DOHH2 (cell line): ENCODE results near the gene UBE2Q1.

Experiments
- H3F3A ChIP-seq: fragments of 200-600 bp; sonication (generic), shearing (Covaris generic); 2 replicates; pipeline ENCODE4 v1.6.0; 2016; ENCODE audit warnings: antibody characterized with exemption, mild to moderate bottlenecking; ENCODE audit not compliant: control insufficient read depth, insufficient read depth
- H3K27ac ChIP-seq: fragments of 200-600 bp; sonication (generic); 2 replicates; pipeline ENCODE4 v1.5.1; 2014; ENCODE audit warnings: low read depth, mild to moderate bottlenecking, low read length, moderate library complexity
- H3K27me3 ChIP-seq: fragments of 200-600 bp; sonication (generic); 2 replicates; pipeline ENCODE4 v1.6.1; 2014; ENCODE audit warnings: mild to moderate bottlenecking, low read length, mixed read lengths; ENCODE audit not compliant: control insufficient read depth
- H3K36me3 ChIP-seq: fragments of 200-600 bp; sonication (generic); 2 replicates; pipeline ENCODE4 v1.6.1; 2014; ENCODE audit warnings: mild to moderate bottlenecking, low read length, moderate library complexity, mixed read lengths; ENCODE audit not compliant: control insufficient read depth
- H3K4me1 ChIP-seq: fragments of 200-600 bp; sonication (generic); 2 replicates; pipeline ENCODE4 v1.6.1; 2014; ENCODE audit warnings: mild to moderate bottlenecking, low read length, mixed read lengths; ENCODE audit not compliant: control insufficient read depth
- H3K4me2 ChIP-seq: fragments of 200-600 bp; sonication (generic); 2 replicates; pipeline ENCODE4 v1.6.0; 2014; ENCODE audit warnings: mild to moderate bottlenecking, low read length, moderate library complexity
- H3K4me3 ChIP-seq: fragments of 200-600 bp; sonication (generic); 2 replicates; pipeline ENCODE4 v1.5.1; 2014; ENCODE audit warnings: mild to moderate bottlenecking, low read length, mixed read lengths
- H3K79me2 ChIP-seq: fragments of 200-600 bp; sonication (generic); 2 replicates; pipeline ENCODE4 v1.6.1; 2014; ENCODE audit warnings: mild to moderate bottlenecking, low read length, mixed read lengths; ENCODE audit not compliant: control insufficient read depth
- H3K9me2 ChIP-seq: fragments of 200-600 bp; sonication (generic); replicated peaks from 2 replicates; pipeline ENCODE4 v1.6.1; 2014; ENCODE audit warnings: mild to moderate bottlenecking, low read length, mixed read lengths; ENCODE audit not compliant: control insufficient read depth
- H3K9me3 ChIP-seq: fragments of 200-600 bp; sonication (generic); 2 replicates; pipeline ENCODE4 v1.6.1; 2014; ENCODE audit warnings: antibody characterized with exemption, low read length, mixed read lengths; ENCODE audit not compliant: control insufficient read depth, insufficient read depth
- H4K20me1 ChIP-seq: fragments of 200-600 bp; sonication (generic); 2 replicates; pipeline ENCODE4 v1.6.0; 2014; ENCODE audit warnings: low read depth, mild to moderate bottlenecking, antibody characterized with exemption, low read length, moderate library complexity; ENCODE audit not compliant: control insufficient read depth, insufficient read depth
- EZH2phosphoT487 ChIP-seq: fragments of 200-600 bp; sonication (generic); IDR thresholded peaks from 2 replicates; pipeline ENCODE4 v1.6.1; 2017; ENCODE audit warnings: borderline replicate concordance, mild to moderate bottlenecking, antibody characterized with exemption, low read length, moderate library complexity, mixed read lengths
- TF ChIP-seq, protein P1 (sequence below): fragments of 200-600 bp; sonication (generic); IDR thresholded peaks from one replicate; pipeline ENCODE4 v1.5.1; 2014; ENCODE audit warnings: antibody characterized with exemption, mild to moderate bottlenecking, low read depth, low read length; ENCODE audit not compliant: poor library complexity, severe bottlenecking

The UBE2Q1 gene

GRCh38 chr1:154574716-154575115 lies 16.3 kb upstream of the UBE2Q1 start:
- H3K4me1 ChIP-seq: peaks cover 70% of the 10 kb centered on the region
- H3K79me2 ChIP-seq: no peaks in the 10 kb centered on the region
- H3K27me3 ChIP-seq: peaks cover 3% of the 10 kb centered on the region; the same call in 1 of the 2 replicates
- no peaks in the 10 kb centered on the region for H3K9me3 ChIP-seq
- TF ChIP-seq, protein P1, sequence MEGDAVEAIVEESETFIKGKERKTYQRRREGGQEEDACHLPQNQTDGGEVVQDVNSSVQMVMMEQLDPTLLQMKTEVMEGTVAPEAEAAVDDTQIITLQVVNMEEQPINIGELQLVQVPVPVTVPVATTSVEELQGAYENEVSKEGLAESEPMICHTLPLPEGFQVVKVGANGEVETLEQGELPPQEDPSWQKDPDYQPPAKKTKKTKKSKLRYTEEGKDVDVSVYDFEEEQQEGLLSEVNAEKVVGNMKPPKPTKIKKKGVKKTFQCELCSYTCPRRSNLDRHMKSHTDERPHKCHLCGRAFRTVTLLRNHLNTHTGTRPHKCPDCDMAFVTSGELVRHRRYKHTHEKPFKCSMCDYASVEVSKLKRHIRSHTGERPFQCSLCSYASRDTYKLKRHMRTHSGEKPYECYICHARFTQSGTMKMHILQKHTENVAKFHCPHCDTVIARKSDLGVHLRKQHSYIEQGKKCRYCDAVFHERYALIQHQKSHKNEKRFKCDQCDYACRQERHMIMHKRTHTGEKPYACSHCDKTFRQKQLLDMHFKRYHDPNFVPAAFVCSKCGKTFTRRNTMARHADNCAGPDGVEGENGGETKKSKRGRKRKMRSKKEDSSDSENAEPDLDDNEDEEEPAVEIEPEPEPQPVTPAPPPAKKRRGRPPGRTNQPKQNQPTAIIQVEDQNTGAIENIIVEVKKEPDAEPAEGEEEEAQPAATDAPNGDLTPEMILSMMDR: no peak
- TF ChIP-seq EZH2phosphoT487: no peak
- peak overlapping the region; percentile 90 for H3K27ac ChIP-seq
- no peaks in the 10 kb centered on the region for H4K20me1 ChIP-seq
- peak overlapping the region; percentile 74 for H3K4me2 ChIP-seq
- H3F3A ChIP-seq: peaks cover 18% of the 10 kb centered on the region
- H3K4me3 ChIP-seq: peak overlapping the region; percentile 50
- H3K36me3 ChIP-seq: peaks cover 37% of the 10 kb centered on the region
- no peaks in the 10 kb centered on the region for H3K9me2 ChIP-seq

- TF ChIP-seq, protein P1: no peak
- TF ChIP-seq EZH2phosphoT487: no peak
- peaks cover 21% of the 10 kb centered on the region for H3K36me3 ChIP-seq
Observed at GRCh38 chr1:154573168-154573510, 14.7 kb upstream of the UBE2Q1 start.

DNA sequence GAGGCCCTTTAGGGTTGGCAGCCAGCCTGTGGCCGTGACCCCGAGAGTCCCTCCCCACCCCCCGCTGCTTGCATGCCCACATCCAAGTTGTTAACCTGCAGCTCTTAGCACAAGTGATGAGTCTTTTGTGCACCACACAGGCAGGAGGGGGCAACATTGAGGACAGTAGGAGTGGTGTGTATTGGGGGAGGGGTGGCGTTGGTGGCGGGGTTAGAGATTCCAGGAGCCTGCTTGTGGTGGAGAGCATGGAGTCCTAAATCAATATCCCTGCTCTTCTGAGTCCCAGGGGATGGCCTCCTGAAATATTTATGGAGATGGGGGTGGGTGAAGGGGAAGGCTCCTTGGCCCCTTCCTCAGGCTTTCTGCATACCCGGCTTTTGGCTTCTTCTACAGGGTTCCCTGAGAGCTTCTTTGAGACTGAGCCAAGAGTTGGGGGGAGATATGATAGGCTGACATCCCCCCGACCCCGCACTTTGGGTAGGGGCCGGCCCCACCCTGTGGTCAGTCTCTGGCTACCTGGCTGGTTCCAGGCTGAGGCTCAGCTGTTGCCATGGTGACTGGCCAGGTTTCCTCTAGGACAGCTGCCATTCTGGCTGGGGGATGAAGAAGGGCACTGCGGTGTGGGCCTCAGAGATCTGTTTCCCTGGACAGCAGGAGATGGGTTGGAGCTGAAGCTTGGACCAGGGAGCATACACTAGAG lies 14.2 kb upstream of the UBE2Q1 start:
- Histone ChIP-seq H3K9me2 (no peaks in the 10 kb centered on the region), H3K4me1 (peaks cover 54% of the 10 kb centered on the region), H3K27me3 (peaks cover 20% of the 10 kb centered on the region), H3K4me3 (no peak overlapping the region), H4K20me1 (no peaks in the 10 kb centered on the region), H3K79me2 (no peaks in the 10 kb centered on the region), H3F3A (peaks cover 18% of the 10 kb centered on the region), H3K9me3 (no peaks in the 10 kb centered on the region), H3K4me2 (no peak overlapping the region), H3K27ac (no peak overlapping the region), H3K36me3 (peaks cover 16% of the 10 kb centered on the region)
- TF ChIP-seq EZH2phosphoT487: no peak
- TF ChIP-seq, protein P1: no peak

More at GRCh38 chr1:154573168-154573510, 14.7 kb upstream of the UBE2Q1 start:
- Histone ChIP-seq H3K4me1 (peaks cover 55% of the 10 kb centered on the region), H3K9me2 (no peaks in the 10 kb centered on the region), H3K79me2 (no peaks in the 10 kb centered on the region), H3K4me2 (no peak overlapping the region), H3K9me3 (no peaks in the 10 kb centered on the region), H3K4me3 (no peak overlapping the region), H3K27me3 (peaks cover 14% of the 10 kb centered on the region), H3K27ac (no peak overlapping the region), H4K20me1 (no peaks in the 10 kb centered on the region), H3F3A (peaks cover 18% of the 10 kb centered on the region)
